Liver (tissue), 3 donors: Measurements from ENCODE around the gene ABHD6.

Source experiments
- FOXA1 ChIP-seq: IDR thresholded peaks from 2 replicates; pipeline ENCODE4 v1.6.1; 2016; ENCODE audit warnings: antibody characterized with exemption
- NR2F2 ChIP-seq: IDR thresholded peaks from 2 replicates; pipeline ENCODE4 v1.6.1; 2016; ENCODE audit warnings: antibody characterized with exemption
- TF ChIP-seq, protein P1 (sequence below): fragments of 150-350 bp; IDR thresholded peaks from 2 replicates; pipeline ENCODE4 v1.5.1; 2017; ENCODE audit warnings: improper control_type of control experiment, low read depth, low read length; ENCODE audit not compliant: missing input control
- TF ChIP-seq, protein P2 (sequence below): IDR thresholded peaks from 2 replicates; pipeline ENCODE4 v1.6.1; 2016; ENCODE audit warnings: antibody characterized with exemption
- donor health status: healthy.
- donor health status: healthy.

GRCh38 chr3:58331593-58332152, 94.1 kb downstream of the ABHD6 start:
- TF ChIP-seq, protein P1, sequence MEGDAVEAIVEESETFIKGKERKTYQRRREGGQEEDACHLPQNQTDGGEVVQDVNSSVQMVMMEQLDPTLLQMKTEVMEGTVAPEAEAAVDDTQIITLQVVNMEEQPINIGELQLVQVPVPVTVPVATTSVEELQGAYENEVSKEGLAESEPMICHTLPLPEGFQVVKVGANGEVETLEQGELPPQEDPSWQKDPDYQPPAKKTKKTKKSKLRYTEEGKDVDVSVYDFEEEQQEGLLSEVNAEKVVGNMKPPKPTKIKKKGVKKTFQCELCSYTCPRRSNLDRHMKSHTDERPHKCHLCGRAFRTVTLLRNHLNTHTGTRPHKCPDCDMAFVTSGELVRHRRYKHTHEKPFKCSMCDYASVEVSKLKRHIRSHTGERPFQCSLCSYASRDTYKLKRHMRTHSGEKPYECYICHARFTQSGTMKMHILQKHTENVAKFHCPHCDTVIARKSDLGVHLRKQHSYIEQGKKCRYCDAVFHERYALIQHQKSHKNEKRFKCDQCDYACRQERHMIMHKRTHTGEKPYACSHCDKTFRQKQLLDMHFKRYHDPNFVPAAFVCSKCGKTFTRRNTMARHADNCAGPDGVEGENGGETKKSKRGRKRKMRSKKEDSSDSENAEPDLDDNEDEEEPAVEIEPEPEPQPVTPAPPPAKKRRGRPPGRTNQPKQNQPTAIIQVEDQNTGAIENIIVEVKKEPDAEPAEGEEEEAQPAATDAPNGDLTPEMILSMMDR = no peak
- TF ChIP-seq, protein P2, sequence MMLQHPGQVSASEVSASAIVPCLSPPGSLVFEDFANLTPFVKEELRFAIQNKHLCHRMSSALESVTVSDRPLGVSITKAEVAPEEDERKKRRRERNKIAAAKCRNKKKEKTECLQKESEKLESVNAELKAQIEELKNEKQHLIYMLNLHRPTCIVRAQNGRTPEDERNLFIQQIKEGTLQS = no peak
- TF ChIP-seq FOXA1 = no peak
- TF ChIP-seq NR2F2 = no peak
